ENCODE data around the gene PHACTR4.
"Not testable (repeated sequence)": the region's sequence is repeated elsewhere in the genome, so short reads cannot be mapped to it uniquely, and the experiment has no call there.

Gene PHACTR4

DNA sequence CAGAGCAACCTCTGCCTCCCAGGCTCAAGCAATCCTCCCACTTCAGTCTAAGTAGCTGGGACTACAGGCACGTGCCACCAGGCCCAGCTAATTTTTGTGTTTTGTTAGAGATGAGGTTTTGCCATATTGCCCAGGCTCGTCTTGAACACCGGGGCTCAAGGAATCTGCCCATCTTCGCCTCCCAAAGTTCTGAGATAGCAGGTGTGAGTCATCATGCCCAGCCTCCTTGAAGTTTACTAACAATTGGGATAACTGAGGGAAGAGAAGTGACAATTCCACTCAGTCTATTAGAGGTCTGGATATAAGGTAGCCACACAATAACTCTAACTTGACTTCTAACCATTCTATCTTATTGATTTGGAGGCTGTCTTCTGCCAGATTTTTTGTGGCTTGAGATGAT, 130.0 kb downstream of the PHACTR4 start:
- no peak for DNase-seq (ENCODE audit: low read depth in 2 of 2)

DNA sequence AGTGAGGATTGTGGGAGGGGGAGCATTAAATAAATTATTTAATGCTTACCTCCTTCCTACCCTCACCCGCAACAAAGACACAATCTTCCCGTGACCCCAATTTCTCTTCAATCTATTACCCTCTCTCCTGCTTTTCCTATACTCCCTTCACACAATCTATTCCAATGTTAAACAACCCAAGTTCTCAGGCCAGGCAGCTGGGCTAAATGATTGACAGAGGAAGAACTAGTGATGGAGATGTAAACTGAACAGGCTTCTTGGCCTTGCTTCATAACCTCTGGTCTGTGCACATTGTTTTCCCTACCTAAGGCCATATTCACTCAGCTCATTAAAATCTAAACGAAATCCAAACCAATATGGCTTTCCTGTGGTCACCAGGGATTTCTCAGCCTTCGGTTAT, 132.4 kb downstream of the PHACTR4 start:
- no peak for DNase-seq (ENCODE audit: low read depth in 2 of 2)

DNA sequence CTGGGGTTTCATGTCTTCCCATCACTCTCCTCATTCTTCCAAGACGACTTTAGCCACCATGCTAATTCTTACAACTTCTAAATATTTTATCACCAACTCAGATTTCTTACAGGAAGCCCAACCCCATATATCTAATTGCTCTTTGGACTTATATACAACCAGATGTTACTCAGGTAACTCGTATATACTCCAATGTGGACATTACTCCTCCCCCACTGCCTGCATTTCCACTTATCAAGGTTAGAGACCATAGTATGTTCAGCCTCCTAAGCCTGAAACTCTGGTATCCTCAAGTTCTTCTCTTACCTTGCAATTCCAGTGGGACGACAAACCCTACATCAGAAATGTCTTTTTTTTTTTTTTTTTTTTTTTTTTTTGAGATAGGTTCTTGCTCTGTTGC, 133.6 kb downstream of the PHACTR4 start:
- DNase-seq (ENCODE audit: low read depth in 2 of 2), result no peak

DNA sequence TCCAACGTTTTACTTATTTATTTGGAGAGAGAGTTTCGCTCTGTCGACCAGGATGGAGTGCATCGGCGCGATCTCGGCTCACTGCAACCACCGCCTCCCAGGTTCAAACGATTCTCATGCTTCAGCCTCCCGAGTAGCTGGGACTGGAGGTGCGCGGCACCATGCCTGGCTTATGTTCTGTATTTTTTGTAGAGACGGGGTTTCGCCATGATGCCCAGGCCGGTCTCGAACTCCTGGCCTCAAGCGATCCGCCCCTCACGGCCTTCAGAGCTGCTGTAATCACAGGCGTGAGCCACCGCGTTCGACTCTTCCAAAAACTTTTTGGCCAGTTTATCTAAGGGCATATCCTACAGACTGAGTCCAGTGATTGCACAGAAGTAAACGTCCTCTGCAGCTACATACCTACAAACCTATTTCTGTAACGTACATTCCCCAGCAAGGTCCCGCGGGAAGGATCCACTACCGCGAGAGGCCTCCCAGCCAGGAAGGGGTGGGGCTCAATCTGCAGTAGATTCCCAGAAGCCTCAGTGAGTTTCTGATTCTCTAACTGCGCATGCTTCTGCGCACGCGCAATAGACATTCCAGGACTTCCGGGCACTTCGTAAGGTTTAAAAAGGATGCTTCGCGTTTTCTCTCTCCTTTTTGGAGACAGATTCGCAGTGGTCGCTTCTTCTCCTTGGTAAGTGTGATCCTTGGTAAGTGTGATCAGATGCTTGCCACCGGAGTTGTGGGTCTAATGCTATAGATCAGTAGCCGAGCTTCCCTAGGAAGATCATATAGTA, 136.1 kb downstream of the PHACTR4 start, which contains the start of gene RCC1:
Gene RCC1, plus strand, starts transcription at position 638 of the 782 bp plus-strand sequence. CDS start 23,824 bp downstream, outside the sequence.
- DNase-seq (ENCODE audit: low read depth in 2 of 2), result peak; percentile 98

DNA sequence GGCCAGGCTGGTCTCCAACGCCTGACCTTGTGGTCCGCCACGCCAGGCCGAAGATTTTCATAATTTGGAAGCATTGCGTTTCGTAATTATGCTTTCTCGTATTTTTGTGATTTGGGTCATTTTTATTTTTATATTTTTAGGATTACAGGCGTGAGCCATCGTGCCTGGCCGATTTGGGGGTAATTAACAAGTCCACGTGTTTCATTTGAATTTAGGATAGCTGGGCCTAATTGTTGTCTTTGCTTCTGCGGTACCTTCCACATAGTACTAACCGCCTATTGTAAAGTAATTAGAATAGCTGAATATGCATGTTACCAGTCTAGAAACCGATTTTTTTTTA, 137.3 kb downstream of the PHACTR4 start:
- no peak for DNase-seq (ENCODE audit: low read depth in 2 of 2)

DNA sequence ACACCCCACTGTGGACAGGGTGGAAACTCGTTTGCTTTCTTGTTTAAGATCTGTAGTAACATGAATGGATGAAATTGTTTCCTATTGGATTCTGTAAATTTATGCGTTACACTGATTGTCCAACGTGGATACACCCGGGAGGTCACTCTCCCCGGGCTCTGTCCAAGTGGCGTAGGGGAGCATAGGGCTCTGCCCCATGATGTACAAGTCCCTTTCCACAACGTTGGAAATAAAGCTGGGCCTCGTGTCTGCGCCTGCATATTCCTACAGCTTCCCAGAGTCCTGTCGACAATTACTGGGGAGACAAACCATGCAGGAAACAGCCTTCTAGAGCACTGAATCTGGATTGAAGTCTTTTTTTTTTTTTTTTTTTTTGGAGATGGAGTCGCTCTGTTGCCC, 137.7 kb downstream of the PHACTR4 start:
- DNase-seq (ENCODE audit: low read depth in 2 of 2), result no peak

DNA sequence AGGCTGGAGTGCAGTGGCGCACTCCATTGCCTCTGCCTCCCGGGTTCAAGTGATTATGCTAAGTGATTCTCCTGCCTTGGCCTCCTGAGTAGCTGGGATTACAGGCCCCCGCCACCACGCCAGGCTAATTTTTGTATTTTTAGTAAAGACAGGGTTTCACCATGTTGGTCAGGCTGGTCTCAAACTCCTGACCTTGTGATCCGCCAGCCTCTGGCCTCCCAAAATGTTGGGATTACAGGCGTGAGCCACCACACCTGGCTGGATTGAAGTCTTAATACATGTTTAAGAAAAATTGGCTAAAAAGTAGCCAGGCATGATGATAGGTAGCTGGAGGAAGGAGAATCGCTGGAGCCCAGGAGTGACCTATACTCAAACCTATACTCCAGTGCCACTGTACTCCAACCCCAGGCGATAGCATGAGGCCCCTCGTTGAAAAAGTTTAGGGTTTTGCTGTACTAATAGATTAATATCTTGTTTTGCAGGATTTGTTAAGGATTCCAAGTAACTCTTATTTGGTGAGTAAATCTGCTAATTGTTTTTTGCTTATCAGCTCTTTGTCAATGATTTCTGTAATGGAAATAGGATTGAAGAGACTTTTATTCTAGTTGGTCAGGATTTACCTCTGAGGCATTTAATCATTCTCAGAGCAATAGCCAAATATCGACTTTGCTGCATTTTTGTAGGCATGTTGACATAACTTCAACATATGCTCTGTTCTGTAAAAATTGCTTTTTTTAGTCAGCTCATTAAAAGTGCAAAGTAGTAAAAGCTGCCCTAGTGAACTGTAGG, 138.3 kb downstream of the PHACTR4 start:
- no peak for DNase-seq (ENCODE audit: low read depth in 2 of 2)

DNA sequence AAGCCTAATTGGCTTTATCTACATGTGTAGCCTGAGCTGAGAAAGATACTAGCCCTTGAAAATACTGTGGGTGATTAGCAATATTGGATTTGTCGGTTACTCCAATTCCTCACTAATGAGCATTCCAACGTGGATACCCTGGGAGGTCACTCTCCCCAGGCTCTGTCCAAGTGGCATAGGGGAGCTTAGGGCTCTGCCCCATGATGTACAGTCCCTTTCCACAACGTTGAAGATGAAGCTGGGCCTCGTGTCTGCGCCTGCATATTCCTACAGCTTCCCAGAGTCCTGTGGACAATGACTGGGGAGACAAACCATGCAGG, 138.9 kb downstream of the PHACTR4 start:
- DNase-seq (ENCODE audit: low read depth in 2 of 2), result no peak

DNA sequence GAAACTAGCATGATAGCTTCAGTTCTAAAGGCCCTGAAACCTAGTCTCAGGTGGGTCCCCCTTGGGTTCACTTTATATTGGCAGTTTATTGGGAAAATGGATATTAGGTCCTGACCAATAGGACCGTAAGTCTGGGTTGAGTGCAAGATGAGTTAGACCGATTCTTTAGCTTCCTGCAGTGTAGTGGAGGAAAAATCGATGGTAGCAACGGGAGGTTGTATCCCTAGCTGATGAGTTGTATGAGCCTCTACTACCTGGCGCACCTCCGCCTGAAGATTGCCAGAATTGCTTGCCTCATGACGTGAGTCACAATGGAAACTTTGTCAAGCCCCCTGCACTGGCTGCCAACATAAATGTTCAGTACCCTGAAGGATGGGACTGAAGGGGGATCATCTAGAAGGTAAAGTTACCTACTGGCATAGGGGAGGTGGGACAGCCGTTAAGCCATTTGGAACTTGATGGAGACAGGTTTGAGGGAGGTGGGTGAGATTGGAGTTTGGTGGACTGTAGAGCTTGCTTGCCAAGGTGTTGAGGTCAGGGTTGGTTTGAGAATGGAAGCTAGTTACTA, 140.2 kb downstream of the PHACTR4 start:
- DNase-seq (ENCODE audit: low read depth in 2 of 2), result no peak

DNA sequence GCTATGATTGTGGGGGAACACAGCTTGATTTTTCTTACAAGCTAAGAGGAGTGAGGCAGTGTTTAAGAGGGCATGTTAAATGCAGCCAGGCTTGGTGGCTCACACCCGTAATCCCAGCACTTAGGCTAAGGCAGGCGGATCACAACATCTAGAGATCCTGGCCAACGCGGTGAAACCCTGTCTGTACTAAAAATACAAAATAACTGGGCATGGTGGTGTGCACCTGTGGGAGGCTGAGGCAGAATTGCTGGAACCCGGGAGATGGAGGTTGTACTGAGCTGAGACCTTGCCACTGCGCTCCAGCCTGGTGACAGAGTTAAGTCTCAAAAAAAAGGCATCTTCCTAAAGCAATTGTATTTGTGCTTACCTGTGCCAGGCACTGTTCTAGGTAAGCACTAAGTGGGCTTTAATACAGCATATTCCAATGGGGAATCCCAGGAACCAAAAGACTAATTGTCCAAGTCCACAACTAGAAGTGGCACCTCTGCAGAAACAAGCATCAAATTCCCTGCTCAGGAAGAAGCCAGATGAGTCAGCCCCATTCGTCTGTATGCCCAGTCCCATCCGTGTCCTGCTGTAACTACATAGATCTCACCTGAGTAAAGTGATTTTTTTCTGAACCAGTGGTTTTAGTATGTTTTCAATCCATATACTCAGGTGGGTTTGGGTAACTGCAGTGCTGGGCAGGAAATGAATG, 140.9 kb downstream of the PHACTR4 start:
- DNase-seq (ENCODE audit: low read depth in 2 of 2), result no peak

DNA sequence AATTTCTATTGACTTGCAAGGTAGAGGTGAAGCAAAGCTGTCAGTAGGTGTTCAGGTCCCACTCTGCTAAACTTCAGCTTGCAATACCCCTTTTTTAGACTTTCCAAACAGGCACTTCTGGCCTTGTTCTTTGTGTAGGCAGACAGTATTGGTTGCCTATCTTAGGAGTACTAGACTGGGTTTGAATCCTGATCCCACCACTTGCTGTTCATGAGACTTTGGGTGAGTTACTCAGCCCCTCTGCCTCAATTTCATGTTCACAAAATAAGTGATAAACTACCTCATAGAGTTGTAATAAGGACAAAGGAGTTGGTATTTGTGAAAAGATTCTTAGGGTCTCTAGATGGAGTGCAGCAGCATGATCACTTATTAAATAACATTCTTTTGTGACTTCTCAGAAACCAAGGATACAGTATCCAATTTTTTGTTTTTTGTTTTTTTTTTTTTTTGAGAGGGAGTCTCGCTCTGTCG, 141.5 kb downstream of the PHACTR4 start:
- no peak for DNase-seq (ENCODE audit: low read depth in 2 of 2)

DNA sequence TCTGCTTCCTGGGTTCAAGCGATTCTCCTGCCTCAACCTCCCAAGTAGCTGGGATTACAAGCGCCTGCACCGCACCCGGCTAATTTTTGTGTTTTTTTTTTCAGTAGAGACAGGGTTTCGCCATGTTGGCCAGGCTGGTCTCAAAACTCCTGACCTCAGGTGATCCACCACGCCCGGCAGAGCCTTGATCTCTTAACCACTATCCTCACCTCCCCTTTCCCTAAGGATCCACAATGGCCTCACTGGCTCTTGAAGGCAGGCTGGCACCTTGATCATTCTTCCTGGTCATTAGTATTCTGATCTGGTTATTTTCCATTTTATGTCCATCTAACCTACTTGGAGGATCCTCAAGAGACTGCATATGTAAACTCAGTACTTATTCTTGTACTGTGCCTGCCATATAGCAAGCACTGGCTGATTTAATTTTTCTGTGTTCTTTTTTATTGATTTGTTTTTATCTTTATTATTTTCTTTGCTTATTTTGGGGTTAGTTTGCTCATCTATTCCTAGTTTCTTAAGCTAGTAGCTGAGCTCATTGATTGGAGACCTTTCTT, 142.6 kb downstream of the PHACTR4 start:
- DNase-seq (ENCODE audit: low read depth in 2 of 2), result no peak

DNA sequence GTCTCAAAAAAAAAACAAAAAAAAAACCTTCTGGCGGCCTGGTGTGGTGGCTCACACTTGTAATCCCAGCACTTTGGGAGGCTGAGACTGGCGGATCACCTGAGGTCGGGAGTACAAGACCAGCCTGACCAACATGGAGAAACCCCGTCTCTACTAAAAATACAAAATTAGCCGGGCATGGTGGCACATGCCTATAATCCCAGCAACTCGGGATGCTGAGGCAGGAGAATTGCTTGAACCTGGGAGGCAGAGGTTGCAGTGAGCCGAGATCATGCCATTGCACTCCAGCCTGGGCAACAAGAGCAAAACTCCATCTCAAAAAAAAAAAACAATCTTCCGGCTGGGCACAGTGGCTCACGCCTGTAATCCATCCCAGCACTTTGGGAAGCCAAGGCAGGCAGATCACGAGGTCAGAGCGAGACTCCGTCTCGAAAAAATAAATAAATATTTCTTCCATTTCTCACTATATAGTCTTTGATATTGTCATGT, 144.9 kb downstream of the PHACTR4 start:
- not testable (repeated sequence) for DNase-seq (ENCODE audit: low read depth in 2 of 2)

DNA sequence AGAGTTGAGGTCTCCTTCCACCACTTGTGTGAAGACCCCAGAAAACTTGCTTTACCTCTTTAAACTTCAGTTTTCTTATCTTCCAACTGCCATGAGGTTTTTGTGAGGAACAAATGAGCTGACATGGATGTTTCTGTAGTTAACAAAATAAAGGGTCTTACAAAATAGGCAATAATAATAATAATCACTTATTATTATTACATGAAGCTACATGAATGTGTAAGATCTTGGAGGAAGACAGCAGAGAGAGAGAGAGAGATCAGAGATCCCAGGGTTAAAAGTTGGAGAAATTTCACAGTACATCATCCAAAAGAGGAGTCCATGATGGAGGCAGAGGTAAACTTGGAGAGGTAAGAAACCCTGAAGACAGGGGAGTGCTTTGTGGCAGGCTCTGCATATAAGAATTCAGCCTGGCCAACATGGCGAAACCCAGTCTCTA, 147.0 kb downstream of the PHACTR4 start:
- DNase-seq (ENCODE audit: low read depth in 2 of 2), result no peak

DNA sequence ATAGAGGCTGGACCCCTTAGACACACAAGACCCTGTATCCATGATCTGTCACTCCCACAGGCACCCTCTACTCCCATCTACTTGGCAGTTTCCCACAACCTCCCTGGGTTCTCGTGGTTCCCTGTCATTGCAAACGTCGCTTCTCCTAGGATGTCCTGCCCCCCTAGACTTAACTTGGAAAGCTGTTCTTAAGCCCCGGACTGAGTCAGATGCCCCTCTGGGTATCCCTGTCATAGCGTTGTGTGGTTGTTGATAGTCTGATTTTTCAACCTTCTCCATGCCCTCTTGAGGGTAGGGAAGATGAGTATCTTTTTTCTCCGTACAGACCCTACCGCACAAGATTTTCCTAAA, 148.1 kb downstream of the PHACTR4 start:
- DNase-seq (ENCODE audit: low read depth in 2 of 2), result no peak

DNA sequence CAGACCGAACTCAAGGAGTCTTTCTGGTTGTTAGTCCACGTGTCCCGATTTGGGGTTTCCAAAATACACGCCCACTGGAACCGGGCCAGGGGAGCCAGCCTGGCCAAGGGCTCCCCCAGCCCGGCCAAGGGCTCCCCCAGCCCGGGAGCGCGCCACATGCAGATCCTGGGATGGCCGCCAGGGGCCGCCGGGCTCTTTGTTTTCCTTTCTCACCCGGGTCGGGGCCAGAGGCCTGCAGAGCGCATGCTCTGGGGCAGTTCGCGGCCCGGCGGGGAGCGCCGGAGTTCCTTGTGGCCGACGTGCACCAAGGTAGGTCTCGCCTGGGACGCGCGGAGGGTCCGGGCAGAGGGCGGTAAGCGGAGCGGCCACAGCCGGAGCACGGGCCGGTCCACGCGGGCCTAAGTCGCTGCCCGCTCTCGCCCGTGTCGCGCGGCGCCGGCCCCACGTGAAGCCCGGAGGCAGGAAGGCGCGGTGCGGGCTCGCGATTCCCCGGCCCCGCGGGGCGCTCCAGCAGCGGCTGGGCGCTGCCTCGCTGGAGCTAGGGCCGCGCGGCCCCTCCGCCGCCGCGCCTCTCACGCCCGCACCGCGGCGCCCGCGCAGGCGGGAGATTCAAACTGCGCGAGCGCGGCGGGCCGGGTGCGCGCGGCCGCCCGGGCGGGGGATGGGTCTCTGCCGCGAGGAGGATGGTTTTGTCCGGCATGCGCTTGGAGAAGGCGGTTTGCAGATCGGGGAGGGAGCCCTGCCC, 148.6 kb downstream of the PHACTR4 start:
- DNase-seq (ENCODE audit: low read depth in 2 of 2), result peak; percentile 75 to 76

DNA sequence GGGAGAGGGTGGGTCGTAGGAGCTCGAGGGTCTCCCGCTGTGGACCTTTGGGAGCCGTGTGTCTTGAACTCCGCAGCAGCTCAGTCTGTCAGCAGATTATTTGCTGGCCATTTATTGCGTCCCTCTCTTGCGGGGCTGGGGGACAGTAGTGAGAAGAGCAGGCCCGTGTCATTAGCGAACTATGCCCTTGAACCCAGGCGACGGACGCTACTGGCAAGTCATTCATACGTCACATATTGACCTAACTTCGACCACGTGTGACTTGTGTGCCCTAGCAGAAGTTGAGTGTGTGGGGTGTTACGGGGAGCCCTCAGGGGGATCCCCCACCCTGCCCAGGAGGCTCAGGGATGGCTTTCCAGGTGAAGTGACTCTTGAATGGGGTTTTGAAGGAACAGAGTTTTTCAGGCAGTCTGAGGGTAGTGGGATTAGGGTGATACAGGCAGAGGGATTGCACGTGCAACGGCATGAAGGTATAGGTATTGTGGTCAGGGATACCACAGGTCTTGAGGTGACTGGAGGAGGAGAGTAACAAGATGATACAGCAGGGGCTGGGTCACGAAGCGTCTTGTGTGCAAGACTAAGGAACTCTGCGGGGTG, 149.3 kb downstream of the PHACTR4 start:
- DNase-seq (ENCODE audit: low read depth in 2 of 2), result no peak

DNA sequence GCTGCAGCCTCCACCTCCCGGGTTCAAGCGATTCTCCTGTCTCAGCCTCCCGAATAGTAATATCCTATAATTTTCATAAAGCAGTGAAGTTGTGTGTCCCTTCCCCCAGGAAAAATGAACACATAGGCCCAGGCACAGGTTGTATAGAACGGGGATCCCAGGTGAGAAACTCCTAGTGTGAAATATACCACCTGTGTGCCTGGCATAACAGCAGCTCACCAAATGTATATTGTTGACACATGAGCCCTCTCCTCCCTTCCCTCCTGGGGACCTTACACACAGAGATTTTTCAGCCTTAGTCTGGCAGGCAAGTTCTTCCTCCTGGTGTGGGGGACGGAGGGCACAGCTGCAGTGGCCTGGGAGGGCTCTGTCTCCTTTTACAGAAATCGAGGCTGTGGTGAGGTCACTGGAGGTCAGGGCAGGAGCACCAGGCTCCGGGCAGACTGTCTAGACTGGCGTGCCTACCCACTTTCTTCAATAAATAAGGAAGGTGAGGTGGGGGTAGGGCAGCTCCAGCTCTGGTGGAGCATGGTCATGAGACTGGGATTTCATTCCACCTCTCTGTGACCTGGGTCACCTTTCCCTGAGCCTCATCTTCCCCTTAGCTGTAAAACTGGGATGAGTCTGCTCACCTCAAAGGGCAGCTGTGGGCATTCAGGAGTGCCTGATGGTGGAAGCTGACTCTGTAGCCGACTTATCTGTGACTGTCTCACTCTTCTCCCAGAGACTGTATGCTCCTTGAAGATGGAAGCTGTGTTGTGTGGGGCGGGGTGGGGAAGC, 150.6 kb downstream of the PHACTR4 start:
- no peak for DNase-seq (ENCODE audit: low read depth in 2 of 2)

DNA sequence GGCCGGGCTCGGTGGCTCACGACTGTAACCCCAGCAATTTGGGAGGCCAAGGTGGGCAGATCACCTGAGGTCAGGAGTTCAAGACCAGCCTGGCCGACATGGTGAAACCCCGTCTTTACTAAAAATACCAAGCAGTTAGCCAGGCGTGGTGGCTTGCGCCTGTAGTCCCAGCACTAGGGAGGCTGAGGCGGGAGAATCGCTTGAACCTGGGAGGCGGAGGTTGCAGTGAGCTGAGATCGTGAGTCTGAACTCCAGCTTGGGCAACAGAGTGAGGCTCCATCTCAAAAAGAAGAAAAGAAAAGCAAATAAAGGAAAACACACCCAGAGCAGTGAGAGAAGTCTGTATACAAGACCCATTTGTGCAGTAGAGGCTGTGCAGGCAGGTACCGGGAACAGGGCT, 151.3 kb downstream of the PHACTR4 start:
- not testable (repeated sequence) for DNase-seq (ENCODE audit: low read depth in 2 of 2)

Measured in fibroblast of skin of left quadriceps (primary cell).